Measurements from ENCODE around the gene CEP57L1.

DNA sequence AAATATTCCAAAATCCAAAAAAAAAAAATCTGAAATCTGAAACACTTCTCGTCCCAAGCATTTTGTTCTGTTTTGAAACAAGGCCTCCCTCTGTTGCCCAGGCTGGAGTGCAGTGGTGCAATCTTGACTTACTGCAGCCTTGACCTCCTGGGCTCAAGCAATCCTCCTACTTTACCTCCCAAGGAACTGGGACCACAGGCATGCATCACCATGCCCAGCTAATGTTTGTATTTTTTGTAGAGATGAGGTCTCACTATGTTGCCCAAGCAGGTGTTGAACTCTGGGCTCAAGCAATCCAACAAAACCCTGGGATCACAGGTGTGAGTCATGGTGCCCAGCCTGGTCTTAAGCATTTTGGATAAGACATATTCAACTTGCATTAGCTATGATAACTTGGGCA lies 14.3 kb upstream of the CEP57L1 start:
- TF ChIP-seq ZNF274 (IDR thresholded peaks at IDR 0.05; ENCODE audit: low read depth, low read length), result no peak
- no peak for TF ChIP-seq YY1 (IDR thresholded peaks at IDR 0.05; ENCODE audit: insufficient read depth, insufficient read length)
